ENCODE data around the gene WSB2.

DNA sequence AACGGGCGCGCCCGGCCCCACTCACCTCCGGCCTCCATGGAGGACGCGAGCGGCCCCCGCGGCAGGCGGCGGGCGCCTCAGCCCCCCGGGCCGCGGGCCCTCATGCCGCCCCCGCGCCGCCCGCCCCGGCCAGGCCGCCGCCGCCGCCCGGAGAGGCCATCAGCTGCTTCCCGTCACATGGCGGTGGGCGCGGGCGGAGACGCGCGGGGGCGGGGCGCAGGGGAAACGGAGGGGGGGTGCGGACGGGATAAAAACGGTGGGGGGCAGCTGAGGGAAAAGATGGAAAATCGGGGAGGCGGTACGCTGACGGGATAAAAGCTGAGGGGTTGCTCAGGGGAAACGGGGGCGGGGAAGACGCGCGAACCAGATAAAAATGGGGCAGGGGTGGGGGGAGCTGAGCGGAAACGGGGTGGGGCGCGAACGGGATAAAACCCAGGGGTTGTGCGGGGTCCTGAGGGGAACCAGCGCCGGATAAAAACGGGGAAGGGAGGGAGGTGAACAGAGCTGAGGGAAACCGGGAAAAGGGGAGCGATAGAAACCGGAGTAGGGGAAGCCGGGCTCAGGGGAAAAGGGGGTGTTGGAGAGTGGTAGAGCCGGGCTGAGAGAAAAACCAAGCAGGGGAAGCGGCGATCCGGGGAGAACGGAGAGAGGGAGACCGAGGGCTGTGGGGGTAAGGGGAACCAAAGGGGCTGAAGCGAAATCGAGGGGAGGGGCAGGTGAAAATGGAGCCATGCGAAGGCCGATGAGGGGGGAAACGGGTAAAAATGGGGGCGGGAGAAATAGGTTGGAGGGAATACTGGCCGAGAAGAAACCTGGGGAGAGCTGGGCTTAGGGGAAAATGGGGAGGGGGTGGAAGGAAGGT is at the start of gene WSB2:
- TF ChIP-seq, protein P1, sequence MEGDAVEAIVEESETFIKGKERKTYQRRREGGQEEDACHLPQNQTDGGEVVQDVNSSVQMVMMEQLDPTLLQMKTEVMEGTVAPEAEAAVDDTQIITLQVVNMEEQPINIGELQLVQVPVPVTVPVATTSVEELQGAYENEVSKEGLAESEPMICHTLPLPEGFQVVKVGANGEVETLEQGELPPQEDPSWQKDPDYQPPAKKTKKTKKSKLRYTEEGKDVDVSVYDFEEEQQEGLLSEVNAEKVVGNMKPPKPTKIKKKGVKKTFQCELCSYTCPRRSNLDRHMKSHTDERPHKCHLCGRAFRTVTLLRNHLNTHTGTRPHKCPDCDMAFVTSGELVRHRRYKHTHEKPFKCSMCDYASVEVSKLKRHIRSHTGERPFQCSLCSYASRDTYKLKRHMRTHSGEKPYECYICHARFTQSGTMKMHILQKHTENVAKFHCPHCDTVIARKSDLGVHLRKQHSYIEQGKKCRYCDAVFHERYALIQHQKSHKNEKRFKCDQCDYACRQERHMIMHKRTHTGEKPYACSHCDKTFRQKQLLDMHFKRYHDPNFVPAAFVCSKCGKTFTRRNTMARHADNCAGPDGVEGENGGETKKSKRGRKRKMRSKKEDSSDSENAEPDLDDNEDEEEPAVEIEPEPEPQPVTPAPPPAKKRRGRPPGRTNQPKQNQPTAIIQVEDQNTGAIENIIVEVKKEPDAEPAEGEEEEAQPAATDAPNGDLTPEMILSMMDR (IDR thresholded peaks at IDR 0.05 in 8 of 11, conservative IDR thresholded peaks at IDR 0.05 in 3 of 11) = no peak
- TF ChIP-seq POLR2A (IDR thresholded peaks at IDR 0.05) (no peak), POLR2AphosphoS5 (IDR thresholded peaks at IDR 0.05) (peak in 2 of 3 donors; percentile 51 to 63)

All from spleen (tissue), 7 donors.